WTC11 (cell line): Measurements from ENCODE around the gene FAM163A. TPM values are rescaled to one million over a fixed set of nuclear protein-coding genes. Genes with fewer than 3 reads are reported as not detected.

Experiments used
- ATAC-seq: fragments of 200-7000 bp; cut with Tn5 transposase; 2 replicates; pipeline ENCODE4 v1.10.0; 2021; ENCODE audit warnings: mild to moderate bottlenecking, moderate library complexity
- CTCF ChIA-PET: fragments of 300-600 bp; sonication (Branson Sonifier 250); formaldehyde crosslinking; loops from one replicate; lab custom pipeline; 2021; ENCODE audit warnings: antibody characterized with exemption; lab: Charles Lee
- POLR2A ChIA-PET: fragments of 350-600 bp; sonication (Branson Sonifier 250); formaldehyde crosslinking; loops from one replicate; lab custom pipeline; 2021; ENCODE audit warnings: antibody characterized with exemption; lab: Charles Lee
- DNase-seq: peaks from one replicate; pipeline ENCODE4 v3.0.0; 2021; ENCODE audit warnings: low spot score
- H3K27ac Mint-ChIP-seq: 2 replicates; pipeline ENCODE4 v1.8.0; 2021; ENCODE audit warnings: mixed read lengths
- H3K27me3 Mint-ChIP-seq: 2 replicates; pipeline ENCODE4 v1.8.0; 2021; ENCODE audit warnings: low read depth, mild to moderate bottlenecking, moderate library complexity, mixed read lengths
- H3K36me3 Mint-ChIP-seq: 2 replicates; pipeline ENCODE4 v1.8.0; 2021; ENCODE audit warnings: mixed read lengths
- H3K4me1 Mint-ChIP-seq: 2 replicates; pipeline ENCODE4 v1.8.0; 2022; ENCODE audit warnings: mixed read lengths
- H3K4me3 Mint-ChIP-seq: 2 replicates; pipeline ENCODE4 v1.8.0; 2021; ENCODE audit warnings: mild to moderate bottlenecking, moderate library complexity, mixed read lengths
- H3K9me3 Mint-ChIP-seq: 2 replicates; pipeline ENCODE4 v1.8.0; 2021; ENCODE audit warnings: mixed read lengths
- ELF4 ChIP-seq: sonication (generic); formaldehyde crosslinking; IDR thresholded peaks from 2 replicates; pipeline ENCODE4 v1.8.1; 2022; ENCODE audit warnings: low read depth, mild to moderate bottlenecking, moderate library complexity, missing genetic modification reagents
- FOXP4 ChIP-seq: sonication (generic); formaldehyde crosslinking; IDR thresholded peaks from 2 replicates; pipeline ENCODE4 v1.8.0; 2022; ENCODE audit warnings: mild to moderate bottlenecking, missing genetic modification reagents
- HMGA2 ChIP-seq: fragments of 250-450 bp; sonication (Bioruptor Pico); IDR thresholded peaks from 2 replicates; pipeline ENCODE4 v1.4.0; 2021; ENCODE audit warnings: mild to moderate bottlenecking, moderate library complexity
- IRF2 ChIP-seq: sonication (generic); formaldehyde crosslinking; IDR thresholded peaks from 2 replicates; pipeline ENCODE4 v1.8.0; 2022; ENCODE audit warnings: low read depth, missing genetic modification reagents, borderline replicate concordance
- MXD4 ChIP-seq: fragments of 250-450 bp; sonication (Bioruptor Pico); IDR thresholded peaks from 2 replicates; pipeline ENCODE4 v1.8.0; 2021; ENCODE audit warnings: mild to moderate bottlenecking, moderate library complexity, borderline replicate concordance
- NFYB ChIP-seq: sonication (generic); formaldehyde crosslinking; conservative IDR thresholded peaks from 2 replicates; pipeline ENCODE4 v1.8.0; 2022; ENCODE audit warnings: low read depth, missing genetic modification reagents
- OVOL2 ChIP-seq: fragments of 250-450 bp; sonication (Bioruptor Pico); IDR thresholded peaks from 2 replicates; pipeline ENCODE4 v1.9.0; 2021; ENCODE audit warnings: mild to moderate bottlenecking, borderline replicate concordance
- PRRX2 ChIP-seq: fragments of 250-450 bp; sonication (Bioruptor Pico); IDR thresholded peaks from 2 replicates; pipeline ENCODE4 v1.8.0; 2021; ENCODE audit warnings: mild to moderate bottlenecking
- SP1 ChIP-seq: sonication (generic); formaldehyde crosslinking; conservative IDR thresholded peaks from 2 replicates; pipeline ENCODE4 v1.8.1; 2022; ENCODE audit warnings: missing genetic modification reagents
- TCF7 ChIP-seq: sonication (generic); formaldehyde crosslinking; IDR thresholded peaks from 2 replicates; pipeline ENCODE4 v1.8.0; 2022; ENCODE audit warnings: mild to moderate bottlenecking, low read depth, missing genetic modification reagents, moderate library complexity
- TEAD4 ChIP-seq: sonication (generic); formaldehyde crosslinking; IDR thresholded peaks from 2 replicates; pipeline ENCODE4 v1.8.0; 2022; ENCODE audit warnings: mild to moderate bottlenecking, missing genetic modification reagents
- TP53 ChIP-seq: sonication (generic); formaldehyde crosslinking; IDR thresholded peaks from 2 replicates; pipeline ENCODE4 v1.8.1; 2023; ENCODE audit warnings: mild to moderate bottlenecking, missing genetic modification reagents
- ZNF317 ChIP-seq: sonication (generic); formaldehyde crosslinking; IDR thresholded peaks from 2 replicates; pipeline ENCODE4 v1.8.1; 2023; ENCODE audit warnings: low read depth, mild to moderate bottlenecking, moderate library complexity, missing genetic modification reagents, borderline replicate concordance
- ZNF396 ChIP-seq: fragments of 250-450 bp; sonication (Bioruptor Pico); IDR thresholded peaks from 2 replicates; pipeline ENCODE4 v1.8.0; 2021; ENCODE audit warnings: mild to moderate bottlenecking, moderate library complexity, borderline replicate concordance
- ZNF532 ChIP-seq: fragments of 250-450 bp; sonication (Bioruptor Pico); IDR thresholded peaks from 2 replicates; pipeline ENCODE4 v1.9.0; 2021; ENCODE audit warnings: mild to moderate bottlenecking, borderline replicate concordance
- total RNA-seq: library from RNA; stranded (reverse); gene quantifications from 3 replicates; pipeline ENCODE4 v1.2.3, GENCODE V29; 2021
- TF ChIP-seq, protein P1 (sequence below): fragments of 250-450 bp; sonication (Bioruptor Pico); IDR thresholded peaks from 2 replicates; pipeline ENCODE4 v1.9.0; 2021; ENCODE audit warnings: mild to moderate bottlenecking
- TF ChIP-seq, protein P2 (sequence below): sonication (generic); formaldehyde crosslinking; IDR thresholded peaks from 2 replicates; pipeline ENCODE4 v1.8.0; 2023; ENCODE audit warnings: missing genetic modification reagents, mild to moderate bottlenecking, borderline replicate concordance
- TF ChIP-seq, protein P3 (sequence below): sonication (generic); formaldehyde crosslinking; IDR thresholded peaks from 2 replicates; pipeline ENCODE4 v1.8.1; 2022; ENCODE audit warnings: mild to moderate bottlenecking, moderate library complexity, missing genetic modification reagents

The FAM163A gene
- total RNA-seq, 1 experiment from 2014 or later = 0.07 TPM

- Mint-ChIP-seq H3K27ac (no peak overlapping the region; the same call in 1 of the 2 replicates), H3K4me1 (peaks cover 12% of the 10 kb centered on the region), H3K27me3 (no peaks in the 10 kb centered on the region; the same call in none of the 2 replicates), H3K36me3 (no peaks in the 10 kb centered on the region), H3K4me3 (no peak overlapping the region), H3K9me3 (no peaks in the 10 kb centered on the region)
- POLR2A ChIA-PET = no interaction called here
- ATAC-seq (peak; percentile 52), DNase-seq (no peak)
- CTCF ChIA-PET = interaction anchor here (1.2 to 4.4 kb wide), 3 partner anchors 11 to 16 kb away, joined by 3 to 37 read pairs (median 5); no protein-coding TSS in a partner anchor
- no peak for TF ChIP-seq OVOL2 (CRISPR knock-in tag)
- TF ChIP-seq SP1 (CRISPR knock-in tag) = no peak
- TF ChIP-seq ELF4 (CRISPR knock-in tag) = no peak
- TF ChIP-seq, protein P1, sequence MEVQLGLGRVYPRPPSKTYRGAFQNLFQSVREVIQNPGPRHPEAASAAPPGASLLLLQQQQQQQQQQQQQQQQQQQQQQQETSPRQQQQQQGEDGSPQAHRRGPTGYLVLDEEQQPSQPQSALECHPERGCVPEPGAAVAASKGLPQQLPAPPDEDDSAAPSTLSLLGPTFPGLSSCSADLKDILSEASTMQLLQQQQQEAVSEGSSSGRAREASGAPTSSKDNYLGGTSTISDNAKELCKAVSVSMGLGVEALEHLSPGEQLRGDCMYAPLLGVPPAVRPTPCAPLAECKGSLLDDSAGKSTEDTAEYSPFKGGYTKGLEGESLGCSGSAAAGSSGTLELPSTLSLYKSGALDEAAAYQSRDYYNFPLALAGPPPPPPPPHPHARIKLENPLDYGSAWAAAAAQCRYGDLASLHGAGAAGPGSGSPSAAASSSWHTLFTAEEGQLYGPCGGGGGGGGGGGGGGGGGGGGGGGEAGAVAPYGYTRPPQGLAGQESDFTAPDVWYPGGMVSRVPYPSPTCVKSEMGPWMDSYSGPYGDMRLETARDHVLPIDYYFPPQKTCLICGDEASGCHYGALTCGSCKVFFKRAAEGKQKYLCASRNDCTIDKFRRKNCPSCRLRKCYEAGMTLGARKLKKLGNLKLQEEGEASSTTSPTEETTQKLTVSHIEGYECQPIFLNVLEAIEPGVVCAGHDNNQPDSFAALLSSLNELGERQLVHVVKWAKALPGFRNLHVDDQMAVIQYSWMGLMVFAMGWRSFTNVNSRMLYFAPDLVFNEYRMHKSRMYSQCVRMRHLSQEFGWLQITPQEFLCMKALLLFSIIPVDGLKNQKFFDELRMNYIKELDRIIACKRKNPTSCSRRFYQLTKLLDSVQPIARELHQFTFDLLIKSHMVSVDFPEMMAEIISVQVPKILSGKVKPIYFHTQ (CRISPR knock-in tag) = no peak
- TF ChIP-seq, protein P2, sequence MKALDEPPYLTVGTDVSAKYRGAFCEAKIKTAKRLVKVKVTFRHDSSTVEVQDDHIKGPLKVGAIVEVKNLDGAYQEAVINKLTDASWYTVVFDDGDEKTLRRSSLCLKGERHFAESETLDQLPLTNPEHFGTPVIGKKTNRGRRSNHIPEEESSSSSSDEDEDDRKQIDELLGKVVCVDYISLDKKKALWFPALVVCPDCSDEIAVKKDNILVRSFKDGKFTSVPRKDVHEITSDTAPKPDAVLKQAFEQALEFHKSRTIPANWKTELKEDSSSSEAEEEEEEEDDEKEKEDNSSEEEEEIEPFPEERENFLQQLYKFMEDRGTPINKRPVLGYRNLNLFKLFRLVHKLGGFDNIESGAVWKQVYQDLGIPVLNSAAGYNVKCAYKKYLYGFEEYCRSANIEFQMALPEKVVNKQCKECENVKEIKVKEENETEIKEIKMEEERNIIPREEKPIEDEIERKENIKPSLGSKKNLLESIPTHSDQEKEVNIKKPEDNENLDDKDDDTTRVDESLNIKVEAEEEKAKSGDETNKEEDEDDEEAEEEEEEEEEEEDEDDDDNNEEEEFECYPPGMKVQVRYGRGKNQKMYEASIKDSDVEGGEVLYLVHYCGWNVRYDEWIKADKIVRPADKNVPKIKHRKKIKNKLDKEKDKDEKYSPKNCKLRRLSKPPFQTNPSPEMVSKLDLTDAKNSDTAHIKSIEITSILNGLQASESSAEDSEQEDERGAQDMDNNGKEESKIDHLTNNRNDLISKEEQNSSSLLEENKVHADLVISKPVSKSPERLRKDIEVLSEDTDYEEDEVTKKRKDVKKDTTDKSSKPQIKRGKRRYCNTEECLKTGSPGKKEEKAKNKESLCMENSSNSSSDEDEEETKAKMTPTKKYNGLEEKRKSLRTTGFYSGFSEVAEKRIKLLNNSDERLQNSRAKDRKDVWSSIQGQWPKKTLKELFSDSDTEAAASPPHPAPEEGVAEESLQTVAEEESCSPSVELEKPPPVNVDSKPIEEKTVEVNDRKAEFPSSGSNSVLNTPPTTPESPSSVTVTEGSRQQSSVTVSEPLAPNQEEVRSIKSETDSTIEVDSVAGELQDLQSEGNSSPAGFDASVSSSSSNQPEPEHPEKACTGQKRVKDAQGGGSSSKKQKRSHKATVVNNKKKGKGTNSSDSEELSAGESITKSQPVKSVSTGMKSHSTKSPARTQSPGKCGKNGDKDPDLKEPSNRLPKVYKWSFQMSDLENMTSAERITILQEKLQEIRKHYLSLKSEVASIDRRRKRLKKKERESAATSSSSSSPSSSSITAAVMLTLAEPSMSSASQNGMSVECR (CRISPR knock-in tag) = no peak
- no peak for TF ChIP-seq FOXP4 (CRISPR knock-in tag)
- no peak for TF ChIP-seq TCF7 (CRISPR knock-in tag)
- TF ChIP-seq ZNF396 = no peak
- TF ChIP-seq ZNF317 (CRISPR knock-in tag) = no peak
- no peak for TF ChIP-seq TEAD4 (CRISPR knock-in tag)
- TF ChIP-seq NFYB (CRISPR knock-in tag) = no peak
- TF ChIP-seq, protein P3, sequence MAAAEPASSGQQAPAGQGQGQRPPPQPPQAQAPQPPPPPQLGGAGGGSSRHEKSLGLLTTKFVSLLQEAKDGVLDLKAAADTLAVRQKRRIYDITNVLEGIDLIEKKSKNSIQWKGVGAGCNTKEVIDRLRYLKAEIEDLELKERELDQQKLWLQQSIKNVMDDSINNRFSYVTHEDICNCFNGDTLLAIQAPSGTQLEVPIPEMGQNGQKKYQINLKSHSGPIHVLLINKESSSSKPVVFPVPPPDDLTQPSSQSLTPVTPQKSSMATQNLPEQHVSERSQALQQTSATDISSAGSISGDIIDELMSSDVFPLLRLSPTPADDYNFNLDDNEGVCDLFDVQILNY = no peak
- no peak for TF ChIP-seq IRF2 (CRISPR knock-in tag)
- no peak for TF ChIP-seq HMGA2 (CRISPR knock-in tag)
- no peak for TF ChIP-seq ZNF532 (CRISPR knock-in tag)
- TF ChIP-seq MXD4 (CRISPR knock-in tag) = no peak
- no peak for TF ChIP-seq TP53 (CRISPR knock-in tag)
- no peak for TF ChIP-seq PRRX2
Observed at GRCh38 chr1:179825798-179826460, 82.8 kb downstream of the FAM163A start.
